HL-60 (cell line): ENCODE data around the gene ADGRD2.
A peak's percentile ranks its signal among the peaks of the same experiment; 100 is the strongest.

ENCODE experiments used
- DNase-seq, 2 experiments: peaks; one replicate each; pipeline ENCODE4 v3.0.0-alpha.2; 2010 to 2020; ENCODE audit warnings: low read depth in 1 of 2, low spot score in 1 of 2
- H3K27ac ChIP-seq: fragments of 250-450 bp; sonication (Bioruptor Pico); replicated peaks from 2 replicates; pipeline ENCODE4 v1.5.1; 2020; ENCODE audit warnings: mild to moderate bottlenecking, moderate library complexity
- H3K27me3 ChIP-seq: fragments of 250-450 bp; sonication (Bioruptor Pico); 2 replicates; pipeline ENCODE4 v1.5.1; 2021; ENCODE audit warnings: mild to moderate bottlenecking, moderate library complexity; ENCODE audit not compliant: insufficient read depth, poor library complexity, severe bottlenecking
- H3K4me3 ChIP-seq: replicated peaks from 2 replicates; pipeline ENCODE4 v1.5.1; 2011; ENCODE audit warnings: mild to moderate bottlenecking, control low read depth, low read length; ENCODE audit not compliant: insufficient read depth
- GABPA ChIP-seq: IDR thresholded peaks from 2 replicates; pipeline ENCODE4 v1.6.1; 2012; ENCODE audit warnings: low read depth
- POLR2AphosphoS5 ChIP-seq: IDR thresholded peaks from 2 replicates; pipeline ENCODE4 v1.6.1; 2012; ENCODE audit warnings: low read depth
- SPI1 ChIP-seq: IDR thresholded peaks from 2 replicates; pipeline ENCODE4 v1.6.1; 2012; ENCODE audit warnings: low read depth, mild to moderate bottlenecking, borderline replicate concordance
- TF ChIP-seq, protein P1 (sequence below): IDR thresholded peaks from one replicate; pipeline ENCODE4 v1.5.1; 2011; ENCODE audit warnings: low read length, control low read depth, inconsistent platforms; ENCODE audit not compliant: insufficient read depth
- TF ChIP-seq, protein P2 (sequence below): IDR thresholded peaks from 2 replicates; pipeline ENCODE4 v1.6.1; 2012; ENCODE audit warnings: low read depth; ENCODE audit not compliant: insufficient replicate concordance

Gene ADGRD2

DNA sequence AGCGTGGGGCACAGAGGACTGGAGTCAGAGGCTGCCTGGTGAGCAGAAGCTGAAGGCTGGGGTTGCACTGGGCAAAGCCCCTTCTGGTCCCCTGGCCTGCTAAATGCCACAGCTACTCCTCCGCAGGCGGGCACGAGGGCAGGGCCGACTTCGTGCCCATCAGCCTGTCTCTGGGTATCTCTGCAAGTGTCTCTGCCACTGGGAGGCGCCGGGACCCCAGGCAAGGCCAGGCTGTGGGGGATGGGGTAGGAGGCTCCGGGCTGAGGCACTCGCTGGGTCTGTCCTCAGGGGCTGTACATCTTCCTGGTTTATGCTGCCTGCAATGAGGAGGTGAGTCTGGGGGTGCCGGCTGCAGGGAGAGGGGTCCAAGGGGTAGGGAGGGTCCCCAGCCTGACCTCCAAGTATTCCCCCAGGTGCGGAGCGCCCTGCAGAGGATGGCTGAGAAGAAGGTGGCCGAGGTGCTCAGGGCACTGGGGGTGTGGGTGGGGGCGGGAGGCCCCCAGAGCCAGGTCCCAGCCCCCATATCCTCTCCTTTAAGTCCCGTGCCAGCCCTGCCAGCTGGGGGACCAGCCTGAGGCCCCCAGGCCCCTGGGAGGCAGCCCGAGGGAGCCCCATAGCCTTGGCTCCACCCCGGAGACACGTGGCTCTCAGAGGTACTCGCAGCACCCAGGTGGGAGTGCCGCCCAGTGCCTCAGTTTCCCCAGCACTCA lies 25.1 kb downstream of the ADGRD2 start:
- H3K27me3 ChIP-seq: no peaks in the 10 kb centered on the region
- TF ChIP-seq GABPA (no peak), POLR2AphosphoS5 (no peak), SPI1 (no peak)
- TF ChIP-seq, protein P1, sequence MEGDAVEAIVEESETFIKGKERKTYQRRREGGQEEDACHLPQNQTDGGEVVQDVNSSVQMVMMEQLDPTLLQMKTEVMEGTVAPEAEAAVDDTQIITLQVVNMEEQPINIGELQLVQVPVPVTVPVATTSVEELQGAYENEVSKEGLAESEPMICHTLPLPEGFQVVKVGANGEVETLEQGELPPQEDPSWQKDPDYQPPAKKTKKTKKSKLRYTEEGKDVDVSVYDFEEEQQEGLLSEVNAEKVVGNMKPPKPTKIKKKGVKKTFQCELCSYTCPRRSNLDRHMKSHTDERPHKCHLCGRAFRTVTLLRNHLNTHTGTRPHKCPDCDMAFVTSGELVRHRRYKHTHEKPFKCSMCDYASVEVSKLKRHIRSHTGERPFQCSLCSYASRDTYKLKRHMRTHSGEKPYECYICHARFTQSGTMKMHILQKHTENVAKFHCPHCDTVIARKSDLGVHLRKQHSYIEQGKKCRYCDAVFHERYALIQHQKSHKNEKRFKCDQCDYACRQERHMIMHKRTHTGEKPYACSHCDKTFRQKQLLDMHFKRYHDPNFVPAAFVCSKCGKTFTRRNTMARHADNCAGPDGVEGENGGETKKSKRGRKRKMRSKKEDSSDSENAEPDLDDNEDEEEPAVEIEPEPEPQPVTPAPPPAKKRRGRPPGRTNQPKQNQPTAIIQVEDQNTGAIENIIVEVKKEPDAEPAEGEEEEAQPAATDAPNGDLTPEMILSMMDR: no peak
- TF ChIP-seq, protein P2, sequence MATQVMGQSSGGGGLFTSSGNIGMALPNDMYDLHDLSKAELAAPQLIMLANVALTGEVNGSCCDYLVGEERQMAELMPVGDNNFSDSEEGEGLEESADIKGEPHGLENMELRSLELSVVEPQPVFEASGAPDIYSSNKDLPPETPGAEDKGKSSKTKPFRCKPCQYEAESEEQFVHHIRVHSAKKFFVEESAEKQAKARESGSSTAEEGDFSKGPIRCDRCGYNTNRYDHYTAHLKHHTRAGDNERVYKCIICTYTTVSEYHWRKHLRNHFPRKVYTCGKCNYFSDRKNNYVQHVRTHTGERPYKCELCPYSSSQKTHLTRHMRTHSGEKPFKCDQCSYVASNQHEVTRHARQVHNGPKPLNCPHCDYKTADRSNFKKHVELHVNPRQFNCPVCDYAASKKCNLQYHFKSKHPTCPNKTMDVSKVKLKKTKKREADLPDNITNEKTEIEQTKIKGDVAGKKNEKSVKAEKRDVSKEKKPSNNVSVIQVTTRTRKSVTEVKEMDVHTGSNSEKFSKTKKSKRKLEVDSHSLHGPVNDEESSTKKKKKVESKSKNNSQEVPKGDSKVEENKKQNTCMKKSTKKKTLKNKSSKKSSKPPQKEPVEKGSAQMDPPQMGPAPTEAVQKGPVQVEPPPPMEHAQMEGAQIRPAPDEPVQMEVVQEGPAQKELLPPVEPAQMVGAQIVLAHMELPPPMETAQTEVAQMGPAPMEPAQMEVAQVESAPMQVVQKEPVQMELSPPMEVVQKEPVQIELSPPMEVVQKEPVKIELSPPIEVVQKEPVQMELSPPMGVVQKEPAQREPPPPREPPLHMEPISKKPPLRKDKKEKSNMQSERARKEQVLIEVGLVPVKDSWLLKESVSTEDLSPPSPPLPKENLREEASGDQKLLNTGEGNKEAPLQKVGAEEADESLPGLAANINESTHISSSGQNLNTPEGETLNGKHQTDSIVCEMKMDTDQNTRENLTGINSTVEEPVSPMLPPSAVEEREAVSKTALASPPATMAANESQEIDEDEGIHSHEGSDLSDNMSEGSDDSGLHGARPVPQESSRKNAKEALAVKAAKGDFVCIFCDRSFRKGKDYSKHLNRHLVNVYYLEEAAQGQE: no peak
- H3K4me3 ChIP-seq: no peak overlapping the region
- DNase-seq: peak in 1 of 2 experiments; percentile 31
- H3K27ac ChIP-seq: no peak overlapping the region

DNA sequence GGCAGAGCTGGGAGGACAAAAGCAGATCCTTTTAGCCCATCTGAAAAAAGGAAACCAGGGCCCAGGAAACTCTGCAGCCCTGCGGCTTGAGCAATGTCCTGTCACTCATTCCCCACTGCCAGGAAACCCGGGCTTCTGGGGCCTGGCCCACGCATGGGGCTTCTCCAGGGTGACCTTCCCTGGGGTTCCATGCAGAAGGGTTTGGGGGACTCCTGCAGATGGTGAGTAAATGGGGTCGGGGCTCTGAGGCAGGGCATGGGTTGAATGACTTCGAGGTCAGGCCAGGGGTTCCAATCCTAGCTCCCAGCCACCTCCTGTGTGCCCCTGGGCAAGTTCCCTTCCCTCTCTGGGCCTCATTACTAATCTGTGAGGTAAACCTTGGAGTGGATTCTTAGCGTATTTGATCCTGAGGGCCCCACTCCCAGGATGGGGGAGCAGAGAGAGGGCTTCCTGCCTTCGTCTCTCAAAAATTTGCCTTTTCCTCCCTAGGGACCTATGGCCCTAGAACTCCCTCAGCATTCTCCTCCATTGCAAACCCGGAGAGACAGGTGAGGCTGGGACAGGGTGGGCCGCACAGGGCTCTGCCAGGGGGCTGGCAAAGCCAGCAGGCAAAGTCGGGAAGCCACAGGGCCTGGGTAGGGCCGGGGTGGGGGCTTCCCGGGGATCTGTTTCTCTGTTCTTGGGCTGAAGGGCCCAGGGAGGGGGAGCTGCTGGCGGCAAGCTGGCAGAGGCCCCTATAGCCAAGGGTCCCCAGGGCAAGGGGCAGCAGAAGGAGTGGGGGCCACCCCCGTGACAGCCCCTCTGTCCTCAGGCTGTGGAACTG lies 25.8 kb downstream of the ADGRD2 start:
- TF ChIP-seq GABPA: no peak
- H3K27me3 ChIP-seq: no peaks in the 10 kb centered on the region
- peak overlapping the region; percentile 35 for H3K27ac ChIP-seq
- DNase-seq: peak in 1 of 2 experiments; percentile 58
- H3K4me3 ChIP-seq: no peak overlapping the region

DNA sequence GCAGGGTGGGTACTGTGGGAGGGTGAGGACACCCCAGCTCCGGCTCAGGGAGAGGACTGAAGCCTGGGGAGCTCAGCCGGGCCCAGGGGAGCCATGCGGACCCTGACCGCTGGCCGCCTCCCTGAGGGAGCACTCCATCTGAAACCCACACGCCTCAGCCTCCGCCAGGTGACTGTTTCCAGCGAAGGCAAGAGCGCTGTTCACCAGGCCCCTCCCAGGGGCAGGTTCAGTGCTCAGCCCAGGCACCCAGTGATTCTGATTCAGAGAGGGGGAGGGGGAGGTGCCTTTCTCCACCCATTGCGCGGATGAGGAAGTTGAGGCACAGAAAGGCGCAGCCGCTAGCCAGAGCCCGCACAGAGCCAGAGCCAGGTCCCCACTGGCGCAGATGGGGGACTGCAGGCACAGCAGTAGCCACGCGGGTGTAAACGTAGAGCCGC lies 27.0 kb downstream of the ADGRD2 start:
- no peaks in the 10 kb centered on the region for H3K27me3 ChIP-seq
- TF ChIP-seq, protein P1: no peak
- TF ChIP-seq POLR2AphosphoS5 (no peak), GABPA (no peak), SPI1 (no peak)
- TF ChIP-seq, protein P2: no peak
- H3K27ac ChIP-seq: no peak overlapping the region
- DNase-seq: peak in 1 of 2 experiments; percentile 32
- H3K4me3 ChIP-seq: peak overlapping the region; percentile 15; the same call in 1 of the 2 replicates

DNA sequence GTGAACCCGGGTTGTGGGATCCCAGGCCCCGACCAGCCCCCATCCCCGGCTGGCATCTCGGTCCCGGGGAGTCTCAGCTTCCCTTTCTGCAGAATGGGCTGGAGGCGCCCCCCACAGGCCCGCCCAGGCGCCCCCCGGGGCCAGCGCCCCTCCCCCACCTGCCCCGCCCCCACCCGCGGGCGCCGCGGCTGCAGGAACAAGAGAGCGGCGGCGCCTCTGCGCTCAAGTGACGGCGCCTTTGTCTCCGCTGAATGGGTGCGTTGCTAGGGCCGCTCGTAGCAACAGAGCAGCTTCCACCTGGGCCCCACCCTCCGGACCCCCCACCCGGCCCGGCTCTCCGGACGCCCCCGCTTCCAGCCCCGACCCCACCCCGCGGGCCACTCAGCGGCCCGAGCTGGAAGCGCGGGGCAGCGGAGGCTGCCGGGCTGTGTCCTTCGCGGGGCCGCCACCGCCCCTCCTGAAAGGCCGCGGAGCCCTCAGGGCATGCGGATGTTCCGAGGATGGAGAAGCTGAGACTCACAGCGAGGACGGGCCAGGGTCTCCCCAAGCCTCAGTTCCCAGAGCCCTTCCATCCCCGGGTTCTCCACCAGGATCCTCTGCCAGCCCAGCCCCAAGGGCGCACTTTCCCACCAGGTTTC lies 27.5 kb downstream of the ADGRD2 start:
- Histone ChIP-seq H3K4me3 (peak overlapping the region; percentile 15), H3K27ac (no peak overlapping the region), H3K27me3 (no peaks in the 10 kb centered on the region)
- no peak for TF ChIP-seq SPI1
- no peak for DNase-seq
